GM19467 (cell line): ENCODE results near the gene OSBPL6.

Experiments
- ATAC-seq: cut with Tn5 transposase; IDR thresholded peaks from one replicate; pipeline ENCODE4 v1.9.1; 2021; ENCODE audit warnings: mild to moderate bottlenecking, moderate library complexity; ENCODE audit not compliant: unreplicated experiment

Gene OSBPL6

GRCh38 chr2:178237488-178238153, 43.3 kb downstream of the OSBPL6 start:
- no peak for ATAC-seq

GRCh38 chr2:178238154-178238521, 43.8 kb downstream of the OSBPL6 start:
- no peak for ATAC-seq

- no peak for ATAC-seq
Measured at GRCh38 chr2:178238750-178239149, 44.4 kb downstream of the OSBPL6 start.

GRCh38 chr2:178241844-178242551, 47.7 kb downstream of the OSBPL6 start:
- no peak for ATAC-seq

GRCh38 chr2:178242552-178242883, 48.2 kb downstream of the OSBPL6 start:
- ATAC-seq: no peak

- ATAC-seq: no peak
Measured at GRCh38 chr2:178243961-178244360, 49.6 kb downstream of the OSBPL6 start.

GRCh38 chr2:178244777-178245176, 50.5 kb downstream of the OSBPL6 start:
- ATAC-seq: no peak

- ATAC-seq: no peak
Measured at GRCh38 chr2:178246696-178247095, 52.4 kb downstream of the OSBPL6 start.

GRCh38 chr2:178247250-178247649, 52.9 kb downstream of the OSBPL6 start:
- ATAC-seq: no peak

GRCh38 chr2:178250429-178250828, 56.1 kb downstream of the OSBPL6 start:
- ATAC-seq: no peak

- ATAC-seq: no peak
Measured at GRCh38 chr2:178251151-178251955, 57.0 kb downstream of the OSBPL6 start.

- no peak for ATAC-seq
Measured at GRCh38 chr2:178256382-178257042, 62.2 kb downstream of the OSBPL6 start.

- no peak for ATAC-seq
Measured at GRCh38 chr2:178257127-178257526, 62.8 kb downstream of the OSBPL6 start.

GRCh38 chr2:178258916-178259315, 64.6 kb downstream of the OSBPL6 start:
- ATAC-seq: no peak

GRCh38 chr2:178263159-178263860, 69.0 kb downstream of the OSBPL6 start:
- ATAC-seq: no peak

GRCh38 chr2:178264211-178264610, 69.9 kb downstream of the OSBPL6 start:
- no peak for ATAC-seq

GRCh38 chr2:178265851-178266250, 71.5 kb downstream of the OSBPL6 start:
- ATAC-seq: no peak

GRCh38 chr2:178266445-178266844, 72.1 kb downstream of the OSBPL6 start:
- no peak for ATAC-seq

- no peak for ATAC-seq
Measured at GRCh38 chr2:178267660-178268059, 73.3 kb downstream of the OSBPL6 start.

GRCh38 chr2:178268435-178268834, 74.1 kb downstream of the OSBPL6 start:
- no peak for ATAC-seq
